ENCODE results near the gene RPS16.
"Not testable (repeated sequence)": the region's sequence is repeated elsewhere in the genome, so short reads cannot be mapped to it uniquely, and the experiment has no call there.

The RPS16 gene

DNA sequence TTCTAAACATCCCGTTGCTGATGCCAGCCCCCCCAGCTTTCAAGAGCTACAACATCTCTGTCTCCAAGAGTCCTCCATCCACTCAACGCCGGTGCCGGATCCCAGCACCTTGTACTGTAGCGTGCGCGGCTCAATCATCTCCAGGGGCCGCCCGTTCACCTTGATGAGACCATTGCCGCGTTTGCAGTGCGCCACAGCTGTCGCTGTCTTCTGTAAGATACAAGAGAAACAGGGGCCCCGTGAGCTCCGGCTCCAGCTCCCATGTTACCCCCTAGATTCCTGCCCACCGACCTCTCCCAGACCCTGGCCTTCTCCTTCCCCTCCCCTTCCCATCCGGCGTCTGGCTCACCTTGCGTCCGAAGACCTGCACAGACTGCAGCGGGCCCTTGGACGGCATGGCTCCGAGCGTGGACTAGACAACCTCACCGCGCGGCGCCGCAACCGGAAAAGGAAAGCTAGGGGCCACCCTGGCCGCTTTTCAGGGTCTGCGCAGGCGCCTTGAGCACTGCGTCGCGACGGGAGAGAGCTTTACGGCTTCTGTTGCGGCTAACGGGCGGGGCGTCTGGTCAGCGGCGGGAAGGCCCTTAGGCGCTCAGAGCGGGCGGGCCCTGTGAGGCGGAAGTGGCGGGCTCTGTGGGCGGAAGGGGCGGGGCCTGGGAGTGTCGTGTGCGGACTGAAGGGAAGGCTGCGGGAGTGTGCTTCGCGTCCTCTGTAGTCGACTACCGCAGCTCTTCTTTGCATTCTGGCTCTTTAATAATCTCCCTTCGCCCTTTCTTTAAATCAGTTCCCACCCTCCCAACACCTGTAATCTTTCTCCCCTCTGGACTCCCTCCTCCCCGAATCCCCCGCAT lies at the start of gene RPS16:
RPS16 (minus strand) TSS at position 451 of the 851 bp plus-strand sequence; CDS start at position 397, 54 bp downstream.
- peak; percentile 97 for DNase-seq (ENCODE audit: low spot score)

DNA sequence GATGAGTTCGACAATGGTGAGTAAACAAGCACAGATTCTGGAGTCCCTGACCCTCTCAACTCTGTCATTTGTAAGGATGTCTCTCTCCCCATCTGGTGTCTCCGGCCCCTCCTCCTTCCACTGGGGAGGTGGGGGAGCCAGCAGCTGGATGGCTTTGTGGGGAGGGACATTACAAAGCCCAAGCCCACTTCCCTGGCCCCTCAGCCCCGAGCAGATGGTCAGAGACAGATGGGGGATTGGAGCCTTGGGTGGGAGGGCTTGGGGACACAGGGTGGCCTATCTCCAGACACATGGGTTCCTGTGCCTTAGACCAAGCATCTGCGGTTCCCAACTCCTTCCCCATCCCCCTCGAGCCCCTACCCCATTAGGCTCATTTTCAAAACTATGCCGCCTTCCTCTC lies 47.4 kb upstream of the RPS16 start:
- no peak for DNase-seq (ENCODE audit: low spot score)

DNA sequence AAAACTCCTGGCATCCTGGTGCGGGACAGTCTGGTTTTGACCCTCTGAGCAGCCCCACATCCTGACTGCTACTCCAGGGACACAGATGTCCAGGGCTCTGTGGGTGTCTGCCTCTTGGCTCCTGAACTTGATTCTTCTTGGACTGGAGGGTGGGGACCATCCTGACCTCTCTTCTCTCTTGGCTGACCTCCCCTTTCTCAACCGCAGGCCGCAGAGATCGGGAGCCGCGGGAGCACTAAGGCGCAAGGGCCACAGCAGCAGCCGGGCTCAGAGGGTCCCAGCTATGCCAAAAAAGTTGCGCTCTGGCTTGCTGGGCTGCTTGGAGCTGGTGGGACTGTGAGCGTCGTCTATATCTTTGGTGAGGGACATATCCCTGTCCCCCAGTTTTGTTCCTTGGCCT lies 45.9 kb upstream of the RPS16 start:
- DNase-seq (ENCODE audit: low spot score), result no peak

DNA sequence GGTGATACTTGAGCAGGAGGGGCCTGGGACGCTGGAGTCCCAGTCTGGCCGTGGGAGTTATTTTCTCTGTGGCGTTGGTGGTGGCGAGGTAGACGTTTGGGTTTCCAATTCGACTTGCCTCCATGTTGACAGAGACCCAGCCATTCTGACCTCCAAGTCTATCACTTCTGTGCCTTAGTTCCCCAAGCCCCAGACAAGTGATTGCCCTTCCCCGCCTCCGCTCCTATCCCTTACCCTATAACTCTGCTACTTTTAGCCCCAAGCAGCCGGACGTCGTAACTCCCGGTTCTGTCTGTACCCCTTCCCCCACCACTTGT lies 45.4 kb upstream of the RPS16 start:
- DNase-seq (ENCODE audit: low spot score), result peak; percentile 26

DNA sequence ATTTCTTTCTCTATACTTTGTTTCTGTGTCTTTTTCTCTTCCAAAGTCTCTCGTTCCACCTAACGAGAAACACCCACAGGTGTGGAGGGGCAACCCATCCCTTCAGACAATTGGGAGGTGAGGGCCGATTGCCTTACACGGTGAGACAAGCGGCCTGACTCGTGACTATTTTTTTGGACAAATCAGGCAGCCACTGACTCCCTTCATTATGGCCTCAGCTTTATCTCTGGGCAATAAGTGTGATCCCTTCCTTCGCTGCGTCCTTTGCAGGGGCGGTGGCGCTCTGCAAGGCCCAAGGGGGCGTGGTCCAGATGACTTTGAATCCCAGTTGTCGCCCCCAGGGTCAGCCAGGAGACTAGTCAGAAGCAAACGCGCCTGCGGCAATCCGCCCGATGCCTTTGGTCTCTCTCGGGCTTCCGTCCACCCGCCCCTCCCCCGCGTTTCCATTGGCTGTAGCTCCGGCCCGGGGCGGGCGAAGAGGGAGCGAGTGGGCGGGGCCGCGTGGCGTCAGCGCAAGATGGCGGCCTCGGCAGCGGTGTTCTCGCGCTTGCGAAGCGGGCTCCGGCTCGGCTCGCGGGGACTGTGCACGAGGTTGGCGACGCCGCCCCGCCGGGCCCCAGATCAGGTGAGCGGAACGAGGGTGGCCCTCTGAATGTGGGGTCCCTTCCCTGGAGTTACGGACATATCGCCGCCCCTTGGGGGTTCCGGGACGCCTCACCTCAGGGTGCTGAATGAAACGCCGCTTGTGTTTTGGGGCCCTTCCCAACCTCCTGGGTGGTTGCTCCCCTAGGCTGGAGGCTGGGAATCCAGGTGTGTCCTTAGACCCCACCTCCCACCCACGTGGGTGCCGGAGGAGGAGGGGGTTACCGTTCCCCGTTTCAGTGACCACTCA lies 44.8 kb upstream of the RPS16 start, which contains the start of gene TIMM50:
TIMM50 (plus strand) TSS at position 502 of the 892 bp plus-strand sequence; CDS start at position 518, 16 bp downstream.
- DNase-seq (ENCODE audit: low spot score), result peak; percentile 98

DNA sequence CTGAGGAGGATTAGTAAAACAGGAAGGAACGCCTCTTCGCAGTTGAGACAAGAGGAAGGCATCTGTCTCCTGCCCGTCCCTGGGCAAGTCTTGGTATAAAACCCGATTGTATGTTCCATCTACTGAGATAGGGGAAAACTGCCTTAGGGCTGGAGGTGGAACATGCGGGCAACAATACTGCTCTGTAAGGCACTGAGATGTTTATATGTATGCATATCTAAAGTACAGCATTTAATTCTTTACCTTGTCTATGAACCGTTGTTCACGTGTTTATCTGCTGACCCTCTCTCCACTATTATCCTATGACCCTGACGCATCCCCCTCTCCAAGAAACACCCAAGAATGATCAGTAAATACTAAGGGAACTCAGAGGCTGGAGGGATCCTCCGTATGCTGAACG lies 44.2 kb upstream of the RPS16 start:
- DNase-seq (ENCODE audit: low spot score), result no peak

DNA sequence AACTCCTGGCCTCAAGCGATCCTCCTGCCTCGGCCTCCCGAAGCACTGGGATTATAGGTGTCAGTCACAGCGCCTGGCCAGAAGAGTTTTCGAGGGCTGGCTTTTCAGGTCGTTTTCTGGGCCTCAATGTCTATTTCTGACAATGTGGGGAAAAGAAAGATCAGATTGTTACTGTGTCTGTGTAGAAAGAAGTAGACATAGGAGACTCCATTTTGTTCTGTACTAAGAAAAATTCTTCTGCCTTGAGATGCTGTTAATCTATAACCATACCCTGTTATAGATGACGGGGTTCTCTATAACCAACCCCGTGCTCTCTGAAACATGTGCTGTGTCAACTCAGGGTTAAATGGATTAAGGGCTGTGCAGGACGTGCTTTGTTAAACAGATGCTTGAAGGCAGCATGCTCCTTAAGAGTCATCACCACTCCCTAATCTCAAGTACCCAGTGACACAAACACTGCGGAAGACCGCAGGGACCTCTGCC lies 43.6 kb upstream of the RPS16 start:
- DNase-seq (ENCODE audit: low spot score), result not testable (repeated sequence)

DNA sequence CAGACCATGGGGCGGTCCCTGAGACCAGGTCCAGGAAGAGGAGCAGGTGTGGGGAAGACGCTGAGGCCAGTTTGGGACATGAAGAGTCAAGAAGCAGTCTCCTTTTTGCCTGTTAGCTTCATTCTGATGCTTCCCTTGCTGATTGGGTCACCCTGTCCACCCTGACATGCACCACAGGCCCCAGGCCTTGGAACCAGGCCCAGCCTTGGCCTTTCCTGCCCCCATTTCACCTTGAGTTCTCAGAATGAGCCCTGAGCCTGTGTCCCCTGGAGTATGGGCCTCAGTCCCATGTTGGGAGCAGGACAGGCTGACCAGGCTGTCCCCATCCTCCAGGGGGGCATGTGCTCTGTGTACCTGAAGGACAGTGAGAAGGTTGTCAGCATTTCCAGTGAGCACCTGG lies 40.0 kb upstream of the RPS16 start:
- no peak for DNase-seq (ENCODE audit: low spot score)

DNA sequence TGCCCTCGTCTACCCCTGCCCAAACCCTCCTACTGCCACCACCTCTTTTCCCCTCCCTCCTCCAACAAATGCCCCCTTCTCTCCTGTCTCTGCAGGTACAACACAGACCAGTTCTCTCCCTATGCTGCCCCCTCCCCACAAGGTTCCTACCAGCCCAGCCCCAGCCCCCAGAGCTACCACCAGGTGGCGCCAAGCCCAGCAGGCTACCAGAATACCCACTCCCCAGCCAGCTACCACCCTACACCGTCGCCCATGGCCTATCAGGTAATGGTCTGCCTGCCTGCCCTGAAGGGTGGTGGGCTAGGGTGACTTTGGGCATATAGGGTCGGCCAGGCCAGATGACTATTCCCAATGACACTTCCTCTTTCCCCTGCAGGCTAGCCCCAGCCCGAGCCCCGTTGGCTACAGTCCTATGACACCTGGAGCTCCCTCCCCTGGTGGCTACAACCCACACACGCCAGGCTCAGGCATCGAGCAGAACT lies 38.4 kb upstream of the RPS16 start:
- DNase-seq (ENCODE audit: low spot score), result peak; percentile 77

DNA sequence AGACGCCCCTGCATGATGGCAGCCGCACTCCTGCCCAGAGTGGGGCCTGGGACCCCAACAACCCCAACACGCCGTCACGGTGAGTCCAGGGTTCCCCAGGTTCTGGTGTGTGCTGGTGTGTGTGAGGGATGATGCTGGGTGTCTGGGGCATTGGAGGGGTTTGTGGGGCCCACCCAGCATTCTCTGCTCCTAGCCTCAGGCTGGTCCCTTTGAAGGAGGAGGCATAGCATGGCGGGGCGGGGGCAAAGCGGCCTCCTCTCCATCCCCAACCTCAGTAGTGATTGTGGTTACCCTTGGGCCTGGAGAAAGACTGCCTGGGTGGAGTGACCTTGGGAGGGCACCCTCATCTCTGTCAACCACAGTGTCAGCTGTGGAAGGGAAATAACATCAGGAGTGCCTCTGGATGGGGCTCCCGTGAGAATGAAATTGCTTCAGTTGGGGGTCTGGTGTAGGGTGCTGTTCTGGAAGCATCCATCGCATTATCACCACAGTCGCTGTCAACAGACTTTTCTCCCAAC lies 37.8 kb upstream of the RPS16 start:
- no peak for DNase-seq (ENCODE audit: low spot score)

DNA sequence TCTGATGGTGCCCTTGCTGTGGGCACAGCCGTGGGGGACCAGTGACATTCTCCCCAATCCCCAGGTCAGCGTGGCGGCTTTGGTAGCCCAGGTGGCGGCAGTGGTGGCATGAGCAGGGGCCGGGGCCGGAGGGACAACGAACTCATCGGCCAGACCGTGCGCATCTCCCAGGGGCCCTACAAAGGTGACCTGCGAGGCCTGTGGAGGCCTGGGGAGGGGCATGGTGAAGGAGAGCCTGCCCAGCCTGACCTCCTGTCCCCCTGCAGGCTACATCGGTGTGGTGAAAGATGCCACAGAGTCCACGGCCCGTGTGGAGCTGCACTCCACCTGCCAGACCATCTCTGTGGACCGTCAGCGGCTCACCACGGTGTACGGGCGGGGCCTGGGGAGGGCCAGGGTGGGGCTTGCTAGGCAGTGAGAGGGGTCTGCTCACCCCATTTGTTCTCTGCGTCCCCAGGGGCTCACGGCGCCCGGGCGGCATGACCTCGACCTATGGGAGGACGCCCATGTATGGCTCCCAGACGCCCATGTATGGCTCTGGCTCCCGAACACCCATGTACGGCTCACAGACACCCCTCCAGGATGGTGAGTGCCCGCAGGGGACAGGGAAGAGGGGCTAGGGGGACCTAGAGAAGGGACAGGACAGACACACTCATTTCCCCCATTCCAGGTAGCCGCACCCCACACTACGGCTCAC lies 37.1 kb upstream of the RPS16 start:
- no peak for DNase-seq (ENCODE audit: low spot score)

DNA sequence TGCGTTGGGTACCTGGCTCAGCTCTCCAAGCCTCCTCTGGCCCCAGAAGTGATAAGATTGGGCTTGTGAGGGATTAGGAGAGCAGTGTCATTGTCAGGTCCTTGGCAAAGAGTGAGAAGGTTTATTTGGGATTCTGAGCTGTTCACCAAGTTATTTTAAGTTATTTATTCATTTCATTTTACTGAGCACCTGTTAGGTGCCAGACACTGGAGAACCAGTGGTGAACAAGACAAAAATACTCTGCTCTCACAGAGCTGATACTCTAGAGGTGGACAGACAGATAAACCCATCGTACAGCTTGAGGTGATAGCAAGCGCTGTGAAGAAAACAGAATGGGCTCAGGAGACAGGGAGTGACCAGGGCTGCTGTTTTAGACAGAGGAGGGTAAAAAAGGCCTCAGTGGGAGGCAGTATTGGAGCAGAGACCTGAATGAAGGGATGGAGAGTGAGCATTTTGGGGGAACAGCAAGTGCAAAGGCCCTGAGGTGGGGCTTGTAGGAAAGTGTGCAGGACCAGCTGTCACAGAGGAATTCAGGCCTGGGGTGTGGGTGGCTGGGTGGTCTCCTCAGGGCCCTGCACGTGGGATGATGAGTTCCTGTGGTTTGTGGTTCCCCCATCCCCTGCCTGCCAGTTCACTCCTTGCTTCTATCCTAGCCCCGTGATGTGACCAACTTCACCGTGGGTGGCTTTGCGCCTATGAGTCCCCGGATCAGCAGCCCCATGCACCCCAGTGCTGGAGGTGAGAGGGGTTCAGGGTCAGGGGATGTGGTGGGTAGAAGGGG lies 36.2 kb upstream of the RPS16 start:
- DNase-seq (ENCODE audit: low spot score), result no peak

DNA sequence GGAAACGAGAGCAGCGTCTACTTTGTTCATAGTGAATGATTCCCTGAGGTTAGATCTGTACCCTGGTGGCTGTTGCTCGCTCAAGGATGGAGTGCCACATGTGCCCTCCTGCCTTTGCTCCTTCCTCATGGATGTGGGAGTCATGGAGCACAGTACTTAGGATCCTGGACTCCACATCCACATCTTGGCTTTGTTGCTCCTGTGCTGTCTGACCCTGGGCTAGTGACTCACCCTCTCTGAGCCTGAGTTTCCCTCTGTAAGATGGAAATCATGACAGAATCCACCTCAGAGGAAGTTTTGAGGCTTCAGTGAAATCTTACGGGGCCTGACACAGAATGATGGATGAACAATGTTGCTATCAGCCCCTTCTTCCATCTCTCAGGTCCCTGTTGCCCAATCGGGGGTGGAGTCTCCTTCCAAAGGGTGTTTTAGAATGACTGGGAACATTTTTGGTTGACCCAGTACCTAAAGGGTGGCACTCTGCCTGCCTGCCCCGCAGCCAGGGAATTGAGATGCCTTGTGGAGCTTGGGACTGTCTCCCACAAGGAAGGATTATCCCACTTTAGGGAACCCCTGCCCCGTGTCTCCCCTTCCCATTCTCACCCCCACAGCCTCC lies 35.1 kb upstream of the RPS16 start:
- no peak for DNase-seq (ENCODE audit: low spot score)

DNA sequence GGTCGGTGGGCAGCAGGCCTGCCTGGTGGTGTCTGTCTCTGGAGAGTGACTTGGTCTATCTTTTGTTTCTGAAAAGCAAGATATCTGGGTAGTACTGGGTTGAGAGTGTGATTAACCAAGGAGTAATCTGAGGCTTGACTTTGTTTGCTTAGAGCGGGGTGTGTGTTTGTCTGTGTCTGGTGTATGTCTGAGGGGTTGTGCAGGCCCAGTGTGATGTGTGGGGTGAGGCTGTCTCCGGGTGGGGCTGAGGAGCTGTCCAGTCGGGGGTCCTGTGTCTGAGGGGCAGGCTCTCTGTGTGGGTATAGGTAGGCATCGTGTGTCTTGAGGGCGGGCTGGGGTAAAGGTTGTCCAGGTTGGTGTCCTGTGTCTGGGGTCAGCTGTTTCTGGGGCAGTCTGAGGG lies 33.8 kb upstream of the RPS16 start:
- no peak for DNase-seq (ENCODE audit: low spot score)

DNA sequence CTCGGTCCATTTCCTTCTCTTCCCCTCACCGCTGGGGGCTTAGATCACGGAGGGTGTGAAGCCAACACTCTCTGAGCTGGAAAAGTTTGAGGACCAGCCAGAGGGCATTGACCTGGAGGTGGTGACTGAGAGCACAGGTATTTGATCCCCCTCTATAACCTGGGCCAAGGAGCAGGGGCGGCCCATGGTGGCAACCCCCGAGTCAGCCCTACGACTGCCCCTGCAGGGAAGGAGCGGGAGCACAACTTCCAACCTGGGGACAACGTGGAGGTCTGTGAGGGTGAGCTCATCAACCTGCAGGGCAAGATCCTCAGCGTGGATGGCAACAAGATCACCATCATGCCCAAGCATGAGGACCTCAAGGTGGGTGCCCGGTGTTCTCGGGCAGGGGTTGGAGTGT lies 33.3 kb upstream of the RPS16 start:
- DNase-seq (ENCODE audit: low spot score), result no peak

DNA sequence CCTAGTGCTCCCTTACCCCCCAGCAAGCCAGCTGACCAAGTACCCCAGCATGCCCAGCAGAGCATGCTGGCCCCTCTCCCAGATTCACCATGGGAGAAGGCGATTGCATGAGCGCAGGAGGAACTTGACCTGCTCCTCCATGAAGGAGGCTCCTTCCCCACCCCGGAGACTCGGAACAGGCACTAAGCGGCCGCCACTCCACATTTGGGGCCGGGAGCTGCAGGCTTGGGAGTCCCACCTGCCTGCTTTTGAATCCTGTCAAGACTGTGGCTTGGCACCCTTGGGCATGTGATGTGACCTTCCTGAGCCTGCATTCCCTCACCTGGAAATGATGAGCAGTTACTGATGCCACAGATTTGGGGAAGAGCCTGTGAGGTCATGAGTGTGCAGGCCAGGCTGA lies 32.2 kb upstream of the RPS16 start:
- DNase-seq (ENCODE audit: low spot score), result no peak

DNA sequence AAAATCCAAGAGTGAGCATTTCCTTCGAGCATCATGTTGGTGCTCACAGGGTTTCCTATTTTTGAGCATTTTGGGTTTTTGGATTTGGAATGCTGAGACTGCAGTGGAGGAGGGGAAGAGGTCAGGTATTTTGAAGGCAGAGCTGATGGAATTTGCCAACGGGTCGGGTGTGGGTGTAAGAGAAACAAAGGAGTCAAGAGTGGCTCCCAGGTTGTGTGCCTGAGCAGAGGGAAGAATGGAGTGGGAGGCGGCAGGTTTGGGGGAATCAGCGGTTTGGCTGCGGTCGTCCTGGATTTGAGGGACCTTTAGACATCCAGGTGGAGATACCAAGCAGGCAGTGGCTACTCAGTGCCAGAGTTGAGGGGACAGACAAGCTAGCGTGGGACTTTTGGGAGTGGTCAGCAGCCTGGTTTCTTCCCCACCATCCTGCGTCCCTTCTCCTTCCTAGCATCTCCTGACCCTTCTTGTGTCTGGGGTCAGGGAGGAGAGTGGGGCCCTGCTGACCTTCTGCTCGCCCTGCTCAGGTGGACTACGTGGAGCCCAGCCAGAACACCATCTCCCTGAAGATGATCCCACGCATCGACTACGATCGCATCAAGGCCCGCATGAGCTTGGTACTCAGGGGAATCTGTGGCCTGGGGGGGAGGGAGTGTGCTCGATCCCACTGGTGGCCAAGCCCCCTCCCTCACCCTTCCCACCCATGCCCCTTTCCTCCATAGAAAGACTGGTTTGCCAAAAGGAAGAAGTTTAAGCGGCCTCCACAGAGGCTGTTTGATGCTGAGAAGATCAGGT lies 30.4 kb upstream of the RPS16 start:
- DNase-seq (ENCODE audit: low spot score), result no peak

DNA sequence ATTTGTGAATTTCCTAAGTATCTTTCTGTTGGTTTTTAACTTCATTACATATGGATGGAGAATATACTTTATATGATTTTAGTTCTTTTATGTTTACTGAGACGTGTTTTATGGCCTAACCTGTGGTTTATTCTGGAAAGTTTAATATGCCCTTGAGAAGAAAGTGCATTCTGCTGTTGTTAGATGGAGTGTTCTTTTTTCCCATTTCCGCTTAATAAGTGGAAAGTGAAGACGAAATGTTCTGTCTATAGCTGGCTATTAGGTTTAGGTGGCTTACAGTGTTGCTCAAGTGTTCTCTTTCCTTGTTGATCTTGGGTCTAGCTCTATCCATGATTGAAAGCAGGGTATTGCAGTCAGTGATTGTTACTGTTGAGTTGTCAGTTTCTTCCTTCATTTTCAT lies 27.7 kb upstream of the RPS16 start:
- no peak for DNase-seq (ENCODE audit: low spot score)

DNA sequence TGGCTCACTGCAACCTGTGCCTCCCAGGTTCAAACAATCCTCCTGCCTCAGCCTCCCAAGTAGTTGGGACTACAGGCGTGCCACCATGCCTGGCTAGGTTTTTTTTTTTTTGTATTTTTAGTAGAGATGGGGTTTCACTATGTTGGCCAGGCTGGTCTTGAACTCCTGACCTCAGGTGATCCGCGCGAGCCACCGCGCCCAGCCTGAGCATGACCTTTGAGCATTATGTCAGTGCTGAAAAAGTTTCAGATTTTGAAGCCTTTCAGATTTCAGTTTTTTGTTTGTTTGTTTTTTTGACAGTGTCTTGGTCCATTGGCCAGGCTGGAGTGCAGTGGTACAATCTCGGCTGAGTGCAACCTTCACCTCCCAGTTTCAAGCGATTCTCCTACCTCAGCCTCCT lies 15.5 kb upstream of the RPS16 start:
- not testable (repeated sequence) for DNase-seq (ENCODE audit: low spot score)
